Upper lobe of right lung (tissue), 1 donor: Measurements from ENCODE around the gene MXI1. TPM values are rescaled to one million over a fixed set of nuclear protein-coding genes. Genes with fewer than 3 reads are reported as not detected.
"Not testable (repeated sequence)": the region's sequence is repeated elsewhere in the genome, so short reads cannot be mapped to it uniquely, and the experiment has no call there.

Source experiments
- ATAC-seq: fragments of 200-7000 bp; cut with Tn5 transposase; one replicate; pipeline ENCODE4 v1.9.1; 2020; ENCODE audit warnings: mild to moderate bottlenecking, moderate library complexity
- DNase-seq: peaks from one replicate; pipeline ENCODE4 v3.0.0-alpha.2; 2020
- H3K27ac ChIP-seq: fragments of 200-600 bp; one replicate; pipeline ENCODE4 v1.8.0; 2022
- H3K27me3 ChIP-seq: fragments of 200-600 bp; one replicate; pipeline ENCODE4 v1.8.0; 2022; ENCODE audit warnings: mild to moderate bottlenecking
- H3K36me3 ChIP-seq: fragments of 200-600 bp; one replicate; pipeline ENCODE4 v1.8.0; 2022
- H3K4me1 ChIP-seq: fragments of 200-600 bp; one replicate; pipeline ENCODE4 v1.8.0; 2022
- H3K4me3 ChIP-seq: fragments of 200-600 bp; one replicate; pipeline ENCODE4 v1.8.0; 2022; ENCODE audit warnings: mild to moderate bottlenecking
- H3K9me3 ChIP-seq: fragments of 200-600 bp; one replicate; pipeline ENCODE4 v1.8.0; 2022
- intact Hi-C: fragments of 100-400 bp; cut with DNase I; formaldehyde crosslinking; loops from one replicate; pipeline ENCODE4 v1.11.0; 2022
- total RNA-seq: library from RNA; stranded (reverse); fragmentation: NEBNext Ultra II Directional; extraction: Animal tissue kit (Norgen Biotek cat#: 25700); gene quantifications from one replicate; pipeline ENCODE4 v1.2.1, GENCODE V29; 2021
- TF ChIP-seq, protein P1 (sequence below): fragments of 200-600 bp; IDR thresholded peaks from one replicate; pipeline ENCODE4 v1.8.0; 2022; ENCODE audit warnings: antibody characterized with exemption
- donor health status: DM: no; HTN: yes; CAD: no; lungs with severe emphysema.

MXI1 gene
- total RNA-seq, 1 donor from 2014 or later = 34.7 TPM

DNA sequence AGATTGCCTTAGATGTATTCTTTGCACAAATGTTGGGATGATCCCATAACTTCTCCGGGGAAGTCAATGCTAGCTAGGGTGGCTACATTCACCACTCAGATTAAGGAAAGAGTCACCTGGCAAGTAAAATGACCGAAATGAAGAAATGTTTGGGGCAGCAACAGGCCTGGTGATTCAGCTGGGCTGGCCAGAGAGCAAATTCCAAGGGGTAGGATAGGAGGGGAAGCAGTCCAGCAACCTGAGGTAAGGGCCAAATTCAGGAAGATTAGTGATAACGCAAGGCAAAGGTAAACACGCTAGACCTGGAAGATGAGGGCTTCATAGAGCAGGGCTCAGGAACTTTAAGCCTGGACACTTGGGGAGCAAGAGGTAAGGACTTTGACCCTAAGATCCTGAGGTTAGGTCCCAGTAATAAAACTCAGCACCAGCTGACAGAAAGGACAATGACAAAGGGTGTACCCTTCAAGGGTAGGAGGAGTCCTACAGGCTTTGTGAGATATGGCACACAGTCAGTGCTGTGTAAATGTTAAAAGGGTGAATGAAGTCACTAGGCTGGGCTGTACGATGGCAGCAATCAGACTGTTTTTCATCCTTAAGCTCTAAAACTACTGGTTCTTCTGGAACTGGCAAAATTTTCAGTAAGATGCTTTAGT is 120.0 kb downstream of the MXI1 start:
- Histone ChIP-seq H3K4me1 (no peaks in the 10 kb centered on the region), H3K27me3 (no peaks in the 10 kb centered on the region), H3K36me3 (no peaks in the 10 kb centered on the region), H3K27ac (no peak overlapping the region), H3K9me3 (peaks cover 11% of the 10 kb centered on the region), H3K4me3 (no peak overlapping the region)
- intact Hi-C loops = no loop called here
- no peak for ATAC-seq
- TF ChIP-seq, protein P1, sequence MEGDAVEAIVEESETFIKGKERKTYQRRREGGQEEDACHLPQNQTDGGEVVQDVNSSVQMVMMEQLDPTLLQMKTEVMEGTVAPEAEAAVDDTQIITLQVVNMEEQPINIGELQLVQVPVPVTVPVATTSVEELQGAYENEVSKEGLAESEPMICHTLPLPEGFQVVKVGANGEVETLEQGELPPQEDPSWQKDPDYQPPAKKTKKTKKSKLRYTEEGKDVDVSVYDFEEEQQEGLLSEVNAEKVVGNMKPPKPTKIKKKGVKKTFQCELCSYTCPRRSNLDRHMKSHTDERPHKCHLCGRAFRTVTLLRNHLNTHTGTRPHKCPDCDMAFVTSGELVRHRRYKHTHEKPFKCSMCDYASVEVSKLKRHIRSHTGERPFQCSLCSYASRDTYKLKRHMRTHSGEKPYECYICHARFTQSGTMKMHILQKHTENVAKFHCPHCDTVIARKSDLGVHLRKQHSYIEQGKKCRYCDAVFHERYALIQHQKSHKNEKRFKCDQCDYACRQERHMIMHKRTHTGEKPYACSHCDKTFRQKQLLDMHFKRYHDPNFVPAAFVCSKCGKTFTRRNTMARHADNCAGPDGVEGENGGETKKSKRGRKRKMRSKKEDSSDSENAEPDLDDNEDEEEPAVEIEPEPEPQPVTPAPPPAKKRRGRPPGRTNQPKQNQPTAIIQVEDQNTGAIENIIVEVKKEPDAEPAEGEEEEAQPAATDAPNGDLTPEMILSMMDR = no peak
- no peak for DNase-seq

DNA sequence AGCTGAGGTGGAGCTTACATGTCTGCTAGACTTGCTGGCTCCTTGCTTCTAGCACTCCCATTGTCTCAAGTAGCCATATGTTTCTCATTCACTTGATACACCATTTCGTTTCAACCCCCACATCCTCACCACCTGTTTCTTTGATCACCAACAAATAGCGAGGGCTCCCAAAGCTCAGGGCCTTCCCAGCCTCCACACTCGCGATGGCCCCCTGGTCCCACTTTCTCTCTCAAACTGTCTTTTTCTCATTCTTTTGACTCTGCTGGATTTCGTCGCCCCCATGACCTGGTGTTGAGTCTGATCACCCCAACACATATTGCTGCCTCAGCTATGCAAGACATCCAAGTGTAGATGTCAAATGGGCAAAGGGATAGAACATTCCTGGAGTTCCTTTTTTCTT is 123.3 kb downstream of the MXI1 start:
- H3K4me3 ChIP-seq = no peak overlapping the region
- intact Hi-C loops = no loop called here
- peaks cover 11% of the 10 kb centered on the region for H3K9me3 ChIP-seq
- DNase-seq = no peak
- H3K4me1 ChIP-seq = no peaks in the 10 kb centered on the region
- no peaks in the 10 kb centered on the region for H3K36me3 ChIP-seq
- no peaks in the 10 kb centered on the region for H3K27me3 ChIP-seq
- no peak for ATAC-seq
- TF ChIP-seq, protein P1 = no peak
- H3K27ac ChIP-seq = no peak overlapping the region

DNA sequence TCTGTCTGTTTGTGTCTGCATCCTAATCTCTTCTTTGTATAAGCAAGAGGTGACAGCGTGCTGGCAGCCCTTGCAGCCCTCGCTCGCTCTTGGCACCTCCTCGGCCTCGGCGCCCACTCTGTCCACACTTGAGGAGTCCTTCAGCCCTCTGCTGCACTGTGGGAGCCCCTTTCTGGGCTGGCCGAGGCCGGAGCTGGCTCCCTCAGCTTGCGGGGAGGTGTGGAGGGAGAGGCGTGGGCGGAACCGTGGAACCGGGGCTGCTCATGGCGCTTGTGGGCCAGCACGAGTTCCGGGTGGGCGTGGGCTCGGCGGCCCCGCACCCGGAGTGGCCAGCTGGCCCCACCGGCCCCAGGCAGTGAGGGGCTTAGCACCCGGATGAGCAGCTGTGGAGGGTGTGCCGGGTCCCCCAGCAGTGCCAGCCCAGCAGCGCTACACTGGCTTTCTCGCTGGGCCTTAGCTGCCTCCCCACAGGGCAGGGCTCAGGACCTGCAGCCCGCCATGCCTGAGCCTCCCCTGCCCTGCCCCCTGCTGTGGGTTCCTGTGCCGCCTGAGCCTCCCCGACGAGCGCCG is 123.9 kb downstream of the MXI1 start:
- H3K27me3 ChIP-seq, intact Hi-C loops, DNase-seq, H3K4me3 ChIP-seq, H3K27ac ChIP-seq, ATAC-seq, H3K36me3 ChIP-seq, H3K4me1 ChIP-seq: not testable (repeated sequence)
- peaks cover 11% of the 10 kb centered on the region for H3K9me3 ChIP-seq

DNA sequence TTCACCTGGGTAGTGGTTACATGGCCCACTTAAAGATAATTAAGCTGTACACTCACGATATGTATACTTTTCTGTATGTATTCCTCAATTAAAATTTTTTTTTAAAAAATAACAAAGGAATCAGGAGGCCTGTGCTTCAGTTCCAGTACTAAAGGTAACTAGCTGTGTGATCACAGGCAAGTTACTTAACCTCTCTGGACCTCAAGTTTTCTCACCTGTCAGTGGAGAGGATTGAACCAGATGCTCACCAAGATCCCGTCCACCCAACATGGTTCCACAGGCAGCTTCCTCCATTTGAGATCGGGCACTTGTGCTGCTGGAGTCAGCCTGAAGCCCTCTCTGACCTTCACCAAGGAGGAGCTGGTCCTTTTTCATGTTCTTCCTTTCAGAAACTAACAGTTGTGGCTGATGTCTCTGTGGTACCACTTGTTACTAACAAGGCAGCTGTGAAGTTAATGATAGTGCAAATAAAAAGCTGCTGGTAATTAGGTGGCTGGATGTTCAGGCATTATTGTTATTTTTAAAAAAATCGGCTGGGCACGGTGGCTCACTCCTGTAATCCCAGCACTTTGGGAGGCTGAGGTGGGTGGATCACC is 126.8 kb downstream of the MXI1 start:
- peaks cover 3% of the 10 kb centered on the region for H3K4me1 ChIP-seq
- TF ChIP-seq, protein P1 = no peak
- no peaks in the 10 kb centered on the region for H3K36me3 ChIP-seq
- no peak overlapping the region for H3K27ac ChIP-seq
- DNase-seq (no peak), ATAC-seq (no peak)
- intact Hi-C loops = no loop called here
- no peaks in the 10 kb centered on the region for H3K27me3 ChIP-seq
- peaks cover 11% of the 10 kb centered on the region for H3K9me3 ChIP-seq
- no peak overlapping the region for H3K4me3 ChIP-seq

DNA sequence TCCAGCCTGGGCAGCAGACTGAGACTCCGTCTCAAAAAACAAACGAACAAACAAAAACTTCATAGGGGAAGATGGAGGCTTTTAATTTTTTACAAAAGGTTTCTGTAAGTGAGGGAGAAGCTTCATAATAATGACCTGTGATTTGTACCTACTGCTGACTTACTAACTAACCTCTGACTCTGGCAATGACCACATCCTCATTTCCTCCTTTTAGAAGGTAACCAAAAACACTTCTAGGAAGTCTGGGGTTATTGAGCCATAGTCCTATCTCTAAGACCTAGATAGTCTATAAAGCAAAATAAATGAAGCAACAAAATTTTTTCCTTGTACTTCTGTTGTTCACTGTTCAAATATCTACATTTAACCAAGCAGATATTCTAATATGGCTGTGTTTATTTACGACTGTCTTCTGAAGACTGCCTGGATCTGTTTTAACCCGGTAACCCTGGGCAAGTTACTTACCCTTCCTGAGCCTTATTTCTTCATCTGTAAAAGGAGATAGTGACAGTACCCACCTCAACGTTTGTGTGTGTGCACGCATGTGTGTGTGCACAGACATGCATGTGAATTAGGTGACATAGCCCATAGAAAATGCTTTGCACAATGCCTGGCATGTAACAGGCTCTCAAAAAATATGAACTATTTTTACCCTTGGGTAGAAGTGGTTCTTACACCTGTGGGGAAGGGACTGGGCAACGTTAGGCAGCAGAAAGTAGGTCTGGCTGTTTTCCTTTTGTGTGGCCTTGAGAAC is 128.1 kb downstream of the MXI1 start:
- no peak overlapping the region for H3K27ac ChIP-seq
- no peaks in the 10 kb centered on the region for H3K27me3 ChIP-seq
- TF ChIP-seq, protein P1 = no peak
- H3K9me3 ChIP-seq = peaks cover 7% of the 10 kb centered on the region
- no peak for DNase-seq
- peaks cover 3% of the 10 kb centered on the region for H3K4me1 ChIP-seq
- H3K4me3 ChIP-seq = no peak overlapping the region
- ATAC-seq = no peak
- H3K36me3 ChIP-seq = no peaks in the 10 kb centered on the region
- intact Hi-C loops = no loop called here
